NCI-H2227 treated with DMSO at 0.1 percent for 48 hours (cell line): ENCODE data around the gene AIG1.

Experiments used
- DNase-seq: peaks from one replicate; lab custom pipeline; 2025; lab: John Stamatoyannopoulos, UW

AIG1 gene

DNA sequence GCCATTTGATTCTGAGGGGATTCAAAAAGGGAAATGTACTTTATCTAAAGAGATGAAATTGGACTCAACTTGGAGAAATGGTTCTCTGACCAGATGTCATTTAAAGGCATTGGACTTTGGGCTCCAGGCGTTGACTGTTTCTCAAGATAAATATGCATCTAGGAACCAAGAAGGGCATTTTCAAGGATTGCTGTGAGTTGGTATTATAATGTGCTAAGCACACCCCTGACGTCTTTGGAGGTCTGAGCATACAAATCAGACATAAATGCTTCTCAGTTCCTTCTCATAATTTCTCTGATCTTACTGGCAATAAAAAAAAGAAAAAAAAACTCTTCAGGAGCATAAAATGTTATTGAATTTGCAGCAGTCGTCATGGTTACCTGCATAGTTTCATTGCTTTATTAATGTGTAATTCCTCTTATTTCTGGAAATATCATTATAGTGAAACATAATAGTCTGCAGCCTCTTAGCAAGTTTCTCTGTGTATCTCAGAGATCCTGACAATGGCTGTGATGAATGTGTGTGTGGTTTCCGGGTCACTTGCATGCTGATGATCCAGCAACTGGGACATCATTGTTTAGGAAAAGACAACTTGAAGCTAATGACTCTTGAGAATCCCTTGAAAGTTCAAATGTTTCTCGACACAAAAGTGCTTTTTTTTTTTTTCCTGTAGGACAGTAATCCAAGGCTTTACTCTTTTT, 136.0 kb downstream of the AIG1 start:
- no peak for DNase-seq

DNA sequence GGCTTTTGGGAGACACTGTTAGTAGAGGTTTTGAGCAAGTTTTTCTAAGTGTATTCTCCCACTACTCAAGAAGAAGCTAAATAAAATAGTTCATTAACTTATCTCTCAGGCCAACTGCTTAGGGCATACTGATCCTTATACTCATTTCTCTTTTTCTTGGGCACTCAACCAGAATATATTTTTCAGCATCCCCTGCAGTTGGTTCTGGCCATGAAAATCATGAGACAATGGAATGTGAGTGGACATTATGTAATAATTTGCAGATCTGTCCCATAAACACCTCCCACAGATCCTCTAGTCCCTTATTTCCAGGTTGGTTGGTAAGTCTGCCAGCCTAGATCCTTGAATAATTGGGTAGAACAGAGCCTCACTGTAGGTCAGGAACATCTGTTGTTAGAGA, 136.7 kb downstream of the AIG1 start:
- no peak for DNase-seq

DNA sequence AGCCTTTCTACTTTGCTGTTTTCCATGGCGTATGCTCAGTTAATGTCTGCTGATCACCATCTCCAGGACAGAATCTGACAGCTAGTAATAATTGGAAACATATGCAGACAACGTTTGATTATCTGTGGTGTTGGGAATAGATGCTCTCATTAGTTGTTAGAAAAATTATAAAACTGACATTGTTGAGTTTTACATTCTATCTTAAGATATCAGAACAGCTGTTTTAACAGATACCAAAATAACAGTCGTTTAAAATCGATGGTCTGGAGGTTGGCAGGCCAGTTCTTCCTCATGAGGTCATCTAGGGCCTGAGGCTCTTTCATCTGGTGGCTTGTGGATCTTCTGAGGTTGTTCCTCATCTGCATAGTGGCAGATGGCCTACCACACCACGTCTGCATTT, 137.6 kb downstream of the AIG1 start:
- no peak for DNase-seq

DNA sequence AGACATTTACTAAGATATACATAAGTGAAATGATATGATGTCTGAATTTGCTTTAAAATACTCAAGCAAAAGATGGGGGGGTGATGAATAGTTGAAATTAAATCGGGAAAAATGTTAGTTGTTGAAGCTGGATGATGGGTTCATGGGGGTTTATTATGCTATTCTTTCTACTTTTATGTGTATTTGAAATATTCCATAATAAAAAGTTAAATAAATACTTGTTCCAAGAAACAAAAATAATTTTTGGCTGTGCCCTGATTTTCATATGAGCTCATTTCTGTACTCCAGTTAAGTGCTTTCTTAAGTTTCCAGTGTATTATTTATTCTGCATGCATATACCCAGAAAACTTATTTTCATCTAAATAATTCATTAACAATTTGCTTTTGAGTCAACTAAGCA, 138.6 kb downstream of the AIG1 start:
- no peak for DNase-seq

DNA sequence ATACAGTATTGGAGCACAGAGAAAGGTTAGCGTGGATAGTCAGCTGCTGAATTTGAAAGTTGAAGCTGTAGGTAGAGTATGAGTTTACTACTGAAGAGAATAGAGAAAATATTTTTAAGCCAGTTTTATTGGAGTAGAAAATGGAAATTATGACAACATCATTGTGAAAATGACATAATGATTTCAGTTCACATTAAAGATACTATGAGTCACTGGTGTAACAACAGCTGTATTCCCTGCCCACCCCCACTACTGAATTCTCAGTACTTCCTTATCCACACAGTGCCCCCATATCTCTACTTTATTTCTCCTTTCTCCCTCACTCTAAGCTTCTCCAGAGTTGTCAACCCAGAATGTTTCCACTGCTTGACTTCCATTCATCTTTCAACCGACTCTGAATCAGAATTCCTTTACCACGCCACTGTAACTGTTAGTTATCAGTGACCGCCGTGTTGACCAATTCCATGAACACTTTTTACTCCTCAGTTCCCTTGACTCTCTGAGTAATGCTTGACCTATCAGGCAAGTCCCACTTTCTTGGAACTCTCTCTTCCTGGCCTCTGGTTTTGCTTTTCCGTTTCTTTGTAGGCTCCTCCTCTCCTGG, 139.6 kb downstream of the AIG1 start:
- DNase-seq: no peak

DNA sequence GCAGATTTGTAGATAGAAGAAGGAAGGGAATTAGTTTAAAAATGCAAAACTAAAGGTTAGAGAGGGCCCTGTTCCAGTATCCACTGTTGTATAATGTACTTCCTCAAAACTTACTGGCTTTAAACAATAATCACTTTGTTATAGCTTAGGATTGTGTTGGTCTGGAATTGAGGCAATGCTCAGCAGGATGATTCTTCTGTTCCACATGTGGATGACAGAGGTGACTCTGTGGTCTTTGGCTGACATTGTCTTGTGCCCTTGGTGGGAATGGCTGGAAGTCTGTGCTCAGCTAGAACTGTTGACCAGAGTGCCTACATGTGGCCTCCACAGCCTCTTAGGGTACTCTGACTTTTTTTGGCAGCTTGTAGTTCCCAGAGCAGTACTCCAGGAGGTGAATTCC, 143.4 kb downstream of the AIG1 start:
- no peak for DNase-seq

DNA sequence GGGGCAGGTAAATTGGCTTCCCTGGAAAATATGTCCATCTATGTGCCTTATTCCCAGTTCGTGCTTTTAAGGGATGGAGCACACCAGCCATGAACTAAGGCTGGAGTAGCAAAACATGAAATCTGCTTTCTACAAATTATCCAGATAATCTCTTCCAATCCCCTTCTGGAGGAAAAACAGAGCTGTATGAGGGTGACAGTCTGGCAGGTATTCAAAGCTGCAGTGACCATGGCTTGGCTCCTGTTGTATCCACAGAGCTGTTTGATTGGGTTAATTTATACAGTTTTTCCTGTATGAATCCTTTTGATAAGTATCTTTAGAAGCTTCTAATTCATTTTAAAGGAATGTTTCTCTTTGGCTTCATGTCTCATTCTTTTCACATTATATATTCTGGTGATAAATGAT, 144.4 kb downstream of the AIG1 start:
- no peak for DNase-seq

DNA sequence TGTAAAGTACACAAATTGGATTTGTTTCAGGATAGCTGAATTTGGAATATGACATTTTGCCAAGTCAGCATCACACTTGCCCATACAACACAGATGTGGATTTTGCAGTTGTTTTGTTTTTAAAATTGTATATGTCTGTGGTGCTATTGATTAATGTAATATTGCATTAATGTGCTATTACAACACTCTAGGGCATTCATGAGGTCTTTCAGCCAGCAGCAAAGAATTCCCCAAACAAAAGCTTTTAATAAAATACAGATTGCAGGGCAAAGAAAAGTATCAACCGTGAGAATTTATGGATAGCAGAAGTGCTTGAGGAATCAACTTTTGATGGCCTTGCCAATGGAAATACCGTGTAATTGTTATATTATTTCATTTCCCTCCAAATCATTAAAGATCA, 144.9 kb downstream of the AIG1 start:
- no peak for DNase-seq

DNA sequence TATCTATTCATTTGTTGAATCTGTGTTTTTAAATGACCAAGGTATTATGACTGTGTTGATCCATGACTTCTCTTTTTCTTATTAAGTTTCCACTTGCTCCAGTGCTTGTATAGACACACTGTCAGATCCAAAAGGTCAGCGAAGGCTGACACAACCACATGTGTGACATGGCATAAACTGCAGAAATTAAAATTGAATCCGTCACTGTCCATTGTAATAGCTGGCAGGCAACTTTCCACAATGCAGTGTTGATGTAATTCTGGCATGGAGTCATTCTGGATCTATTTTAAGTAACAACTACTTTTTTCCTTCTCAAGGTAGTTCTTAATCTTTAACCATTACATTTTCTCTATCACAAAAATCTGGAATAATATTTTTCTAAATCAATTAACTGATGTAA, 145.3 kb downstream of the AIG1 start:
- no peak for DNase-seq

DNA sequence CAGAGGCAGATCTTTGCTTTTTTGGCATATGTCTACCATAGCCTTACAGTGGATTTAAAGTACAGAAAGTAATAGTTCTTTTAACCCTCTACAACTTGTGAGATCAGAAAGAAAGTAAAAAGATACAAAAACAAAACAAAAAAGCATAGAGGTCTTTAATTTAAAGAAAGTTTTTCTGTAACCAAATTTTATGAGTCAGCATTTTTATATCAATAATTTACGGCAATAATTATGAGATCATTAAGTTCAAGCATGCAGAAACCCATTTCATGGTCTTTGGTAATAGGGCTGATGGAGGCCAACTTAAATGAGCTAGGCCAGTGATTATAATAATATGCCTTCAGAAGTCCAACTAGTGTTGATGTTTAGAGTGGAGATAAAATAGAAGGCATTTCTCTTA, 145.9 kb downstream of the AIG1 start:
- DNase-seq: no peak

DNA sequence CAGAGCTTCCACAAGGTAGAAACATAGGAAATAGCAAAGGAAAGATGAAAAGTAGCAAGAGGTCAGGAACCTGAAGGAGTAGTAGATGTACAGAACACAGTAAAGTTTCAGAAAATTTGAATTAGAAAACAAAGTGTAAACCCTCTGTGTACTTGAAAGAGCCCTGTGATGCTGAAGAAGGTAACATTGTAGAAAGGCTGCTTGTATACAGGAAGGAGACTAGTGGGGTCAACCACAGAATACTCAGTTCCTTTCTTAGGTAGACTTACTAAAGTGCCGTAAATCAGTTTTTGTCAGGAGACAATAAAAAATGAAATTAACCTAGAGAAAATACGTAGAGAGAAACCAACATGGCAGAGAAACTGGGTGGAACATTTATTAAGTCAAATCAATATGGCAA, 149.7 kb downstream of the AIG1 start:
- no peak for DNase-seq

DNA sequence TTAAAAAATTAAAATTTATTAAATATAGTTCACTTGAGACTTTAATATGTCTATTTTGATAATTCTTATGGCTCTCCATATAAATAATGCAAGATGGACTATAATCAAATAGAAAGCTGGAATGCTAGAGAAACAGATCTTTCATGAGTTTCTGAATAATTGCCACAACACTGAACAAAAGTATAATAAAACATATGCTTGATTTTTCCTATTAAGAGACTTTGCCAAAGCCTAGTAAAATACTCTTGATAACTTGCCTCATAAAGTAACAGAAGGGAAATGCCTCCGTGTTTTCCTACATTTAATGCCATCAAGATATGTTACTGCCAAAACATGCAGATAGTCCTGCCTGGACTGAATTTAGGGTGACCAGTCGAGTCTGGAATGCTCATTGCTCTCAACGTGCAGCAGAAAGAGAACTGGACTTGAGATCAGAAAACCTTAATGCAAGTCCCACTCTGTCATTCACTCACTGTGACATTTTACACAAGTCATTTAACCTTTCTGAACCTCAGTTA, 153.2 kb downstream of the AIG1 start:
- no peak for DNase-seq

DNA sequence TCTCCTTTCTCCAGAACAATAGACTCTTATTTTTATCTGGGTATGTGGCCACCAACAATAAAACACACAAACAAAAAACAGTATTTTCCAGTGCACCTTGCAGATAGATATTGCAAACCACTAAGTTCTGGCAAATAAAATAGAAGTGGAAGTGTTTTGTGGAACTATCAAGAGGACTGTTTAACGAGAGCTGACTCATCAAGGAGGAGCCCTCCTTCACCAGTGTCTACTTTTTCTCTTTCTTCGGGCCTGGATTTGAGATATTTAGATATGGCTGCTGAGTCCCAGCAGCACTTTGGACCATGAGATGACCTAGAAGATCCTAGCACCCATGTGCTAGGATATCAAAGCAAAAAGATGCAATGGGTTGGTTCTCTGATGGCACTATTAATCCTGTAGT, 154.7 kb downstream of the AIG1 start:
- no peak for DNase-seq

DNA sequence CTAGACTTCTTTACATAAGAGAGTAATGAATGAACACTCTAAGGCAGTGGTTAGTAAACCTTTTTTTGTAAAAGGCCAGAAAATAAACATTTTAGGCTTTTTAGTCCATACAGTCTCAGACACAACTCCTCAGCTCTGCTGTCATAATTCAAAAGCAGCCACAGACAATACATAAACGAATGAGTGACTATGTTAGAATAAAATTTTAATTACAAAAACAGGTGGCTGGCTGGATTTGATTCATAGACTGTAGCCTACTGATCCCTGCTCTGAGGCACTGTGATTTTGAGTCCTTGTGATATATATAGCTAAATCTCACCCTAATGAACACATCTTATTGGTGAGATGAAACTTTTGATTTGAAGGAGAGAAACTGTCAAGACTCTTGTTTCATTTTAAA, 155.1 kb downstream of the AIG1 start:
- DNase-seq: no peak

DNA sequence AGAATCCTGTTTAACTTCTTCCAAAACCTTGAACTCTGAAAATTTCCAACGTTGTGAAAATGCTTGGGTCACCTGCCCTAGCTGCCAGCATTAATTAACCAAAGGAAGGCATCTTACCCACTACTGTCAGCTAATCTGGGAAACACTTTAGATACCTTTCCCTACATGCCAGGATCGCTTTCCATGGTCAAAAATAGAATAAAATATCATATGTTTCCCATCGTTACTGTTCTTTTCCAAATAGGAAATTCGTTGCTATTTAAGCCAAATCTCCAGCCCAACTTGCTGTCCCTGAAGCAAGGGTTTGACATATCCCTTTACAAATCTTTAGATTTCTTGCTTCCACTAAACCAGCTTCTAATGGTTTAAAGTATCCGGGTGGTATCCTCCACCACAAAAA, 157.5 kb downstream of the AIG1 start:
- DNase-seq: no peak

DNA sequence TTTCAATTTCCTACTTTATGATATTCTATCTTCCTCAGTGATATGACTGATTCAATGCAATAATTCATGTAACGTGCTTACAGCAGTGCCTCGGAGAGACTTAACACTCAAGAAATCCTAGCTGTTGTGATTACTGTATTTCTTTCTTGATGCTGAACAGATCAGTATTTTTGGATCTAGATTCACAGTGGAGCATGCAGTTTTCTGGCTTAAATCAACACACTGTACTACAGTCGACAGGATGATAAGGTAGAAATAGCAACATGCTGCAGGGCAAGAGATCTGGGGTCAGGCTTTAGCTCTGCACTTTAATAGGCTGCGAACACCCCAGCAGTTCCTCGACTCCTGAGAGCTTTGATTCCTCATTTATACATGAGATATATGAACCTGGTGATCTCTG, 161.0 kb downstream of the AIG1 start:
- DNase-seq: no peak

DNA sequence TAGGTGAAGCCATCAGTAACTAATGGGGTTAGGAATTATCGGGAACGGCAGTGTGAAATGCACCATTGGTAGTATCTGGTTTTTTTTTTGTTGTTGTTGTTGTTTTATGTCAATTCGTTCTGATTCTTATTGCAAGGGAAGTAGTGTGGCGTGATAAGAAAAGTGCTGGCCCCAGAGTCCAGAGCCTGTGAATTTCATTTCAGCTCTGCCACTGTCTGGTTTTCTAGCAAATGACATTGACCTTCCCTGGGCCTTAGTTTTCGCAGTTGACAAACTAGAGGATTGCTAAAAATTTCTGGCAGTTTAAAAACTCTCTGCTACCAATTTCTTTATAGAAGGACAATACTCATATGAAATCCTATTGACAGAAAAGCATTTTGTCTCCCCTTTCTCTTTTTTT, 161.6 kb downstream of the AIG1 start:
- DNase-seq: no peak

DNA sequence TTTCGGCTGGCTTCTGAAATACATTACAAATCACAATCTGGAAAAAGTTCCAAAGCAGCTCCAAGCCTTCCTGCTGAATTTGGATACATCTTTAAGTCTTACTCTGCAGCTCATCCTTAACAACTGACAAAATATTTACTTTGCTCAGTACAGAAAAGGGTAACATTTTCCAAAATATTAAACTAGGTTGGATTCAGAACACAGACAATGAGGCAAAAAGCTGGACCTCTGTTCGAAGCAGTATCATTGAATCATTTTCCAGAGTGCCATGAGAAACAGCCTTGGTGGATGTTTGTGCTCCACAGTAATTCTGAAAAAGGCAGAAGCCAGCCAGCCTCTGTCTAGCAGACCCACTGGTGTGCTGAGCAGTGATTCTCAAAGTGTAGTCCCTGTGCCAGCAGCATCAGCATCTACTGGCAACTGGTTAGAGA, 162.1 kb downstream of the AIG1 start:
- no peak for DNase-seq

DNA sequence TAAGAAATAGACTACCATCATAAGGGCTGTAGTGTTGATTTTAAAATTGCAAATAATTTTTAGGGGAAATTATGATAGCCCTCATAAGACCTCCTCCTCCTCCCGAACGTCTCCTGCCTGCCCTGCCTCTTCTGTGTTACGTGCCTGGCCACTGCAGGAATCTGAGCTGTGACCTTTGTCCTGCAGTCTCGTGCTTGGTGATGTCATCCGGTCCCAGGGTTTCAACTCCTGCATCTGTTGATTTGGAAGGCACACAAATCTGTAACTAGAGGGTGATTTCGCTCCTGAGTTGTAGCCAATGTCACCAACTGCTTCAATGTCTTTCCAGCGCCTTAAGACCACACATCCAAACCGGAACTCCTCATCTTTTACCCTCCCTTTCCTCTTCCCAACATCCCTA, 163.2 kb downstream of the AIG1 start:
- DNase-seq: no peak

DNA sequence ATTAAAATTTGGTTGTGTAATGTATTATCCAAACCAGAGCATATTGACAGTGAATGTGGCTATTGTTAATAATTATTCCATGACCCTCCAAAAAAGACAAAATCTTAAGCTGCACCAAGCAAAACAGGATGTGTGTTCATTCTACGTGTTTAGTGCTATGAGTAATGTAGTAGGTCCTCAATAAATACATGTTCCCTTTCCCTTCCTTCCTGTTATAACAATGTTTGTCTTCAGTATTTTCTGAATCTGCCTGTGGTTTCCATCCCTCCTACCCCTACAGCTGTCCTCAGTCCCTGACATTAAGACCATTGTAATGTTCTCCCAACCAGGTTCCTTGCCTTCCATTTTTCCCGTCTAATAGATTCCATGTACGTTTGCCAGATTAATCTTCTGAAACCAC, 163.8 kb downstream of the AIG1 start:
- no peak for DNase-seq

DNA sequence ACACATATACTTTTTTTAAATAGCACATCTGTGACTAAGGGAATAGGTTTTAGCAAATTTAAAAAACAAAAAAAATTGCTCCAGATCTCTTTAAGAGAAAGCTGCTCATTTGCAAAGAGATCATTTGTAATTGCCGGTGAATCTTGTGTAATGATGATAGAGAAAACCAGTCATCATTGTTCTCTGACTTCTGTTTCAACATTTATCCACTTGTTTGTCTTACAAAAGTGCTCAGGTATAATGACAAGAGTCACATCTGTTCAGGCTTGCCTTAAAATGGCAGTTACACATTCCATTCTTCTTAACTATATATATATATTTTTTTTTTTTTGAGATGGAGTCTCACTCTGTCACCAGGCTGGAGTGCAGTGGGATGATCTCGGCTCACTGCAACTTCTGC, 165.2 kb downstream of the AIG1 start:
- DNase-seq: no peak

DNA sequence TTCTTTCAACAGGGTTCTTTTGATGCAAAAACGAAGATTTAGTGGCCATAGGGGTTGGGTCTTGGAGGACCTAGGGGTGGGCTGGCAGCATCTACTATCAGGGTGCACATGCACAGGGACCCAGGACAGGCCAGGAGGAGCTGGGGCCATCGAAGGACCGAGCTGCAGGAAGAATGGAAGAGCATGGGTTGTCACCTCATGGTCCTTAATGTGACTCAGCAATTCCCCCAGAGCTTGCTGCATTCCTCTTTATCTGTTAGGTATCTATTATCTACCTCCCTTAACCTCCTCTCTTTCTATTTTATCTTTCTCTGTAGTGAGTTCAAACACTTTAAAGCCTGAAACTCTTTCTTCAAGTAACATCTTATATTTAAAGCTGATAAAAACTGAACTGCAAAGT, 167.0 kb downstream of the AIG1 start:
- DNase-seq: no peak

DNA sequence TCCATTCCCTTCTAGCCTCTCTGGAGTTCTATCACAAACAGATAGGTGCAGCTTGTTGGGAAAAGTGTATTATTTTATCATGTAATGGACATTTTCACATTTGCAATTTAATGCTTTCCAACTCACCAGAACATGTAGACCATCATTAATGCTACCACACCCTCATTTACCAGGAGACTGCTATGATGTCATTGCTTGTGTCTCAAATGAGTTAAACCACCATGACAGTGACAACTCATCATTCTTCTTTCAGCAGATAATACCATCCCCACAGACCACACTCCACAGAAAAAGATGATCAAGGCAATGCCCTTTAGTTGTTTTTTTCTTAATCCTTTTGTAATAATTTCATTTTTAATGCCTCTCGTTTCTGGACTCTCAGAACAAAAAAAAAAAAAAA, 168.7 kb downstream of the AIG1 start:
- DNase-seq: no peak

DNA sequence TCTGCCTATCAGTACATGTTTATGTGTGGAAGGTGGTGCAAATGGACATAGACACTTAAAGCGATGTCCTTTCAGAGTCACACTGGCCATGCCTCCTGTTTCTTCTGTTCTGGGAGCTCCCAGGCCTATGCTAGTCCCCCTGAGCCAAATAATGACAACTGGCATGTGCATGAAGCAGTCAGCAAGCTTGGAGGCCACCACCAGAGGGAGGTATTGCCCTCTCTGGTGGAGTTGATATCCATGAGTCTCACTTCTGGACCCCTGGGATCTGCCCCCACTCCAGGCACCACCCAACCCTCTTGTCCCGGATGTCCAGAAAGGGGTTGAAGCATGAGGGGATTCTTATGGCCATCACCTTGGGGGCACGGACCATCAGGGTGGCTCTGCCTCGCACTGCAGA, 172.2 kb downstream of the AIG1 start:
- DNase-seq: no peak
